Activated naive CD8-positive, alpha-beta T cell treated with anti-CD3 and anti-CD28 coated beads, Interleukin-2, amount 50 U/mL, for 24 hours (primary cell): ENCODE data around the gene NPIPB2.
A peak's percentile ranks its signal among the peaks of the same experiment; 100 is the strongest.
"Not testable (repeated sequence)": the region's sequence is repeated elsewhere in the genome, so short reads cannot be mapped to it uniquely, and the experiment has no call there.

Source experiments
- ATAC-seq: fragments of 150-1000 bp; cut with Tn5 transposase; one replicate; pipeline ENCODE4 v1.10.0; 2021
- DNase-seq: peaks from one replicate; pipeline ENCODE4 v3.0.0; 2021
- H3K27ac Mint-ChIP-seq: one replicate; pipeline ENCODE4 v1.8.0; 2021; ENCODE audit warnings: mild to moderate bottlenecking, mixed read lengths
- H3K27me3 Mint-ChIP-seq: one replicate; pipeline ENCODE4 v1.8.0; 2021; ENCODE audit warnings: mixed read lengths
- H3K36me3 Mint-ChIP-seq: one replicate; pipeline ENCODE4 v1.8.0; 2021; ENCODE audit warnings: low read depth, mixed read lengths
- H3K4me1 Mint-ChIP-seq: one replicate; pipeline ENCODE4 v1.8.0; 2021; ENCODE audit warnings: mixed read lengths
- H3K4me3 Mint-ChIP-seq: one replicate; pipeline ENCODE4 v1.8.0; 2021; ENCODE audit warnings: mild to moderate bottlenecking, moderate library complexity, mixed read lengths
- H3K9me3 Mint-ChIP-seq: one replicate; pipeline ENCODE4 v1.8.0; 2021; ENCODE audit warnings: mixed read lengths

NPIPB2 gene

DNA sequence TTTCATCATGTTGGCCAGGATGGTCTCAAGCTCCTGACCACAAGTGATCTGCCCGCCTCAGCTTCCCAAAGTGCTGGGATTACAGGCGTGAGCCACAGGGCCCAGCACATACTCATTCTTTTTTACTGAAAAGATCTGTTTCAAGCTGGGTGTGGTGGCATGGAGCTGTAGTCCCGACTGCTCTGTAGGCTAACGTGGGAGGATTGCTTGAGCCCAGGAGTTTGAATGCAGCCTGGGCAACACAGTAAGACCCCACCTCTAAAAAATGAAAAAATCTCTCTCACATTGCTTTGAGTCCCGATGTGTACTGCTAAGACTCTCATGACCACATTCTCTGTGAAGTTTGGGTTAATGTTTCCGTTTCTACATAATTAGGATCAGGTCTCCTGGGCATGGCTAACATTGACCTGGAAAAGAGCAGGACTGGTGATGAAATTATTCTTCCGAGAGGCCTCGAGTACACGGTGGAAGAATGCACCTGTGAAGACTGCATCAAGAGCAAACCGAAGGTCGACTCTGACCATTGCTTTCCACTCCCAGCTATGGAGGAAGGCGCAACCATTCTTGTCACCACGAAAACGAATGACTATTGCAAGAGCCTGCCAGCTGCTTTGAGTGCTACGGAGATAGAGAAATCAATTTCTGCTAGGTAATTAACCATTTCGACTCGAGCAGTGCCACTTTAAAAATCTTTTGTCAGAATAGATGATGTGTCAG, 25.5 kb upstream of the NPIPB2 start:
- Mint-ChIP-seq H3K4me1 (peaks cover 6% of the 10 kb centered on the region), H3K27ac (no peak overlapping the region), H3K27me3 (peaks cover 3% of the 10 kb centered on the region), H3K36me3 (no peaks in the 10 kb centered on the region), H3K9me3 (no peaks in the 10 kb centered on the region), H3K4me3 (no peak overlapping the region)
- DNase-seq (no peak), ATAC-seq (no peak)

DNA sequence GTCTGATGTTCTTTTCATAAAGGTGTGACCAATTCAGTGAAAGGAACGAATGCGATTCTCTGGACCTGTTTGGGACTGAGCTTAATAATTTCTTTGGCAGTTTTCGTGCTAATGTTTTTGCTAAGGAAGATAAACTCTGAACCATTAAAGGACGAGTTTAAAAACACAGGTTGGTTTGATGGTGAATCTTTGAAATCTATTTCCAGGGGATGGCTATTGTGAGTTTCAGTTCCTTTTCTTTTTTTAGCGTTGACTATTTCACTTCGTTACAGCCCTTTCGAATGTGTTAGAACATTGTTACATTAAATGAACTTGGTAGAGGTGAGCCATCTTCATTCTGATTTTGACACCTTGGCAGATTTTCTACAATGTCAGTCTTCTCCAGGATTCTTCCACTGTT, 24.3 kb upstream of the NPIPB2 start:
- no peaks in the 10 kb centered on the region for H3K9me3 Mint-ChIP-seq
- H3K36me3 Mint-ChIP-seq = no peaks in the 10 kb centered on the region
- peaks cover 6% of the 10 kb centered on the region for H3K4me1 Mint-ChIP-seq
- ATAC-seq (no peak), DNase-seq (no peak)
- H3K4me3 Mint-ChIP-seq = no peak overlapping the region
- H3K27me3 Mint-ChIP-seq = peaks cover 3% of the 10 kb centered on the region
- H3K27ac Mint-ChIP-seq = peak overlapping the region; percentile 54

DNA sequence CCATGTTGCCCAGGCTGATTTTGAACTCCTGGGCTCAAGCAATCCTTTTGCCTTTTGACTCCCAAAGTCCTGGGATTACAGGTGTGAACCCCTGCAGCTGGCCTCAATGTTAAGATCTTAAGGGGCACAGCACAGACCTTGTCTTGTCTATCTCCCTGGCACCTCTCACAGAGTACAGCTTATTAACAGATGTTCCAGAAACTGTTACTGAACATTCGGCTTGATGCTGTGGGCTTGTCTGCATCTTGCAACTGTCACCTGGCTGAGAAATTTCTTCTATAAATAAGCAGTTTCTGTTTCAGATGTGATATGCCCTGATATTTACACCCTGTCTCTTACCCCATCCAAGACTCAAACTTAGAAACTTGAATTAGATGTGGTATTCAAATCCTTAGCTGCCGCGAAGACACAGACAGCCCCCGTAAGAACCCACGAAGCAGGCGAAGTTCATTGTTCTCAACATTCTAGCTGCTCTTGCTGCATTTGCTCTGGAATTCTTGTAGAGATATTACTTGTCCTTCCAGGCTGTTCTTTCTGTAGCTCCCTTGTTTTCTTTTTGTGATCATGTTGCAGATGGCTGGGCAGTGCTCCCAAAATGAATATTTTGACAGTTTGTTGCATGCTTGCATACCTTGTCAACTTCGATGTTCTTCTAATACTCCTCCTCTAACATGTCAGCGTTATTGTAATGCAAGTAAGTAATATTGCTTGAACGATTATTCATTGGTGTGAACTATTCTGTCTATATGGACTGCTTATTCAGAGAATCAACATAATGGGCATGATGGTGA, 23.1 kb upstream of the NPIPB2 start, which contains the start of gene TNFRSF17:
Gene TNFRSF17, plus strand, starts transcription at position 450 of the 791 bp plus-strand sequence. Its CDS starts 115 bp downstream, at position 565.
- Mint-ChIP-seq H3K36me3 (no peaks in the 10 kb centered on the region), H3K27ac (peak within 1 kb of the TSS; percentile 54), H3K27me3 (peaks cover 3% of the 10 kb centered on the region), H3K9me3 (no peaks in the 10 kb centered on the region), H3K4me1 (peaks cover 6% of the 10 kb centered on the region), H3K4me3 (peak within 1 kb of the TSS; percentile 16)
- no peak for DNase-seq
- peak; percentile 33 for ATAC-seq

DNA sequence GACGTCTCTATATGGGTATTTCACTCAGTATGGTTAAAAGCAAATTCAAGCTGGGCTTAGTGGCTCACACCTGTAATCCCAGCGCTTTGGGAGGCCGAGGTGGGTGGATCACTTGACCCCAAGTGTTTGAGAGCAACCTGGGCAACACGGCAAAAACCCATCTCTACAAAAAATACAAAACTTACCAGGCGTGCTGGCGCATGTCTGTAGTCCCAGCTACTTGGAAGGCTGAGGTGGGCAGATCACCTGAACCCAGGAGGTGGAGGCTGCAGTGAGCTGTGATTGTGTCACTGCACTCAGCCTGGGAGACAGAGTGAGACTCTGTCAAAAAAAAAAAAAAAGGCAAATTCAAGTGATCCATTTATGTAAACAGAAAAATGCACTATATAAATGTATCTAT, 21.9 kb upstream of the NPIPB2 start:
- Mint-ChIP-seq H3K36me3 (no peaks in the 10 kb centered on the region), H3K27ac (no peak overlapping the region), H3K4me1 (peaks cover 6% of the 10 kb centered on the region), H3K9me3 (no peaks in the 10 kb centered on the region), H3K27me3 (peaks cover 3% of the 10 kb centered on the region), H3K4me3 (no peak overlapping the region)
- ATAC-seq (no peak), DNase-seq (no peak)

DNA sequence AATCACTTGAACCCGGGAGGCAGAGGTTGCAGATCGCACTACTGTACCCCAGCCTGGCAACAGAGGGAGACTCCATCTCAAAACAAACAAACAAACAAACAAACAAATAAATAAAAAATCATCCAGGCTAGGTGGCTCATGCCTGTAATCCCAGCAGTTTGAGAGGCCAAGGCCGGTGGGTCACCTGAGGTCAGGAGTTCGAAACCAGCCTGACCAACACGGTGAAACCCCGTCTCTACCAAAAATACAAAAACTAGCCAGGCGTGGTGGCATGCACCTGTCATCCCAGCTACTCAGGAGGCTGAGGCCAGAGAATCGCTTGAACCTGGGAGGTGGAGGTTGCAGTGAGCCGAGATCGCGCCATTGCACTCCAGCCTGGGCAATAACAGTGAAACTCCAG, 21.1 kb upstream of the NPIPB2 start:
- not testable (repeated sequence) for H3K36me3 Mint-ChIP-seq, H3K4me3 Mint-ChIP-seq, H3K27ac Mint-ChIP-seq, ATAC-seq, H3K9me3 Mint-ChIP-seq, DNase-seq, H3K27me3 Mint-ChIP-seq, H3K4me1 Mint-ChIP-seq

DNA sequence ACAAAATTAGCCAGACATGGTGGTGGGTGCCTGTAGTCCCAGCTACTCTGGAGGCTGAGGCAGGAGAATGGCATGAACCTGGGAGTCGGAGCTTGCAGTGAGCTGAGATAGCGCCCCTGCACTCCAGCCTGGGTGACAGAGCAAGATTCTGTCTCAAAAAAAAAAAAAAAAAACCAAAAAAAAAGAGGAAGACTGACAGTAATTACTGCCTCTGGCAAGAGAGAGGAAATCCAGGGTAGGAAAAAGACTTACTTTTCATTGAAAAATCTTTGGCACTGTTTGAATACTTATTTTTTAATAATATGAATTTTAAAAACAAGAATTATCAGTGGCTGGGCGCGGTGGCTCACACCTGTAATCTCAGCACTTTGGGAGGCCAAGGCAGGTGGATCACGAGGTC, 20.6 kb upstream of the NPIPB2 start:
- not testable (repeated sequence) for H3K36me3 Mint-ChIP-seq, H3K27me3 Mint-ChIP-seq, ATAC-seq, H3K9me3 Mint-ChIP-seq, H3K4me1 Mint-ChIP-seq, H3K27ac Mint-ChIP-seq, H3K4me3 Mint-ChIP-seq, DNase-seq

DNA sequence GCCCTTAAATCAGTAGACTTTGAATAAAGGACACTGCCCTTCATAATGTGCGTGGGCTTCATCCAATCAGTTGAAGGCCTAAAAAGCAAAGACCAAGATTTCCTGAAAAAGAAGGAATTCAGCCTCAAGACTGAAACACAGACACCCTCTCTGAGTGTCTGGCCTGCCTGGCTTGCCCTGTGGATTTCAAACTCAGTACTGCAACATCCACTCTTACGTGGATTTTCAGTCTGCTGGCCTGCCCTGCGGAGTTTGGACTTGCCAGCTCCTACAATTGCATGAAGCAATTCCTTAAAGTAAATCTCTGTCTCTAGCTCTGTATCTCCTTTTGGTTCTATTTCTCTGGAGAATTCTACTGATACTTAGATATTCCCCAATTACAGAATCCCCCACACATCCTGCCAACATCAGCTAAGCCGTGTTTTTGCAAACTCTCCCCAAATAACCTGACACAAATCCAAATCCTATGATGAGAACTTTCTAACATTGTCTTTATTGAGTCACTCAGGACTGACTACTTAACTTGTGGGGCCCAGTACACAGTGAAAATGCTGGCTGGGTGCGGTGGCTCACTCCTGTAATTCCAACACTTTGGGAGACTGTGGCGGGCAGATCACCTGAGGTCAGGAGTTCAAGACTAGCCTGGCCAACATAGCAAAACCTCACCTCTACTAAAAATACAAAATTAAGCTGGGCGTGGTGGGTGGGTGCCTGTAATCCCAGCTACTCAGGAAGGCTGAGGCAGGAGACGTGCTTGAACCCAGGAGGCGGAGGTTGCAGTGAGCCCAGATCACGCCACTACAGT, 15.9 kb upstream of the NPIPB2 start:
- Mint-ChIP-seq H3K36me3 (no peaks in the 10 kb centered on the region), H3K4me1 (peaks cover 1% of the 10 kb centered on the region), H3K27ac (no peak overlapping the region), H3K9me3 (no peaks in the 10 kb centered on the region), H3K27me3 (no peaks in the 10 kb centered on the region), H3K4me3 (no peak overlapping the region)
- DNase-seq (no peak), ATAC-seq (no peak)

DNA sequence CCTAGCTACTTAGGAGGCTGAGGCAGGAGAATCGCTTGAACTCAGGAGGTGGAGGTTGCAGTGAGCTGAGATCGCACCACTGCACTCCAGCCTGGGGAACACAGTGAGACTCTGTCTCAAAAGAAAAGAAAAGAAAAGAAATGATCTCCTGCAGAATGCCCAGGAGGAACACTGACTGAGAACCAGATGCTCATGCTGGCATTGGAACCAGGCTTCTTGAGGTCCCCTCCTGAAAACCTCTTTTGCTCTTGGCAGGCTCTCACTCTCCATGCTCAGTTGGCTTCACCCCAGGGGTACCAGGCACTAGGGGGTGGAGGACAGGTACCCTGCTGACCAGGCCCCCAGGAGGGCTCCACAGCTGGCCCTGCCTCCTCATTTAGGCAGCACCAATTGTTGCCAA, 14.7 kb upstream of the NPIPB2 start:
- ATAC-seq = no peak
- Mint-ChIP-seq H3K27me3 (no peaks in the 10 kb centered on the region), H3K4me1 (peaks cover 1% of the 10 kb centered on the region), H3K9me3 (no peaks in the 10 kb centered on the region), H3K36me3 (no peaks in the 10 kb centered on the region), H3K4me3 (no peak overlapping the region), H3K27ac (no peak overlapping the region)
- DNase-seq = no peak

DNA sequence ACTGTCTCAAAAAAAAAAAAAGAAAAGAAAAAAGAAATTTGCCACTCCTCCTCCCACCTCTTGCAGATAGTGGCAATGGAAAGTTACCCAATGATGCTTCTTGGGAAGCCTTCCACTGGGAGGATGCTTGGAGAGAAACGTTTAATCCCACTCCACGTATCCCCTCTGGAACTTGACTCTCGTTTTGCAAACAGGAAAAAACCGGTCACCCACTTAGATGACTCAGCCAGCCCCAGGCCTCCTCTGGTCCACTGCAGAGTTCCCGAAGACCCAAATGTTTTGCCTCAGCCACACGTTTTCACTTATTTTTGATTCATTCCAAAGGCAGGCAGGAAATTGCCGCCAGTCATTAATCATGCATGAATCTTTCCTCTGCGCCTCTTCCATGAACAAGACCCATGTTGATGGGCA, 13.9 kb upstream of the NPIPB2 start:
- Mint-ChIP-seq H3K36me3 (no peaks in the 10 kb centered on the region), H3K27ac (no peak overlapping the region), H3K4me3 (no peak overlapping the region), H3K9me3 (no peaks in the 10 kb centered on the region), H3K4me1 (peaks cover 1% of the 10 kb centered on the region), H3K27me3 (no peaks in the 10 kb centered on the region)
- ATAC-seq (no peak), DNase-seq (no peak)

DNA sequence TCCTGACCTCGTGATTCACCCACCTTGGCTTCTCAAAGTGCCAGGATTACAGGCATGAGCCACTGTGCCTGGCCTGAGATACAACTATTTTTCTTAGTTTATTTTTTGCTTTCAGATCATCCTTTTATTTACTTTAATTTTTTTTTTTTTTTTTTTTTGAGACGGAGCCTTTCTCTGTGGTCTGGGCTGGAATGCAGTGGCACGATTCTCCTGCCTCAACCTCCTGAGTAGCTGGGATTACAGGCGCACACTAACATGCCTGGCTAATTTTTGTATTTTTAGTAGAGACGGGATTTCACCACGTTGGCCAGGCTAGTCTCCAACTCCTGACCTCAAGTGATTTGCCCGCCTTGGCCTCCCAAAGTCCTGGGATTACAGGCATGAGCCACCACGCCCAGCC, 11.7 kb upstream of the NPIPB2 start:
- not testable (repeated sequence) for H3K4me1 Mint-ChIP-seq, H3K27me3 Mint-ChIP-seq, ATAC-seq, H3K36me3 Mint-ChIP-seq, H3K4me3 Mint-ChIP-seq, H3K27ac Mint-ChIP-seq, DNase-seq, H3K9me3 Mint-ChIP-seq

DNA sequence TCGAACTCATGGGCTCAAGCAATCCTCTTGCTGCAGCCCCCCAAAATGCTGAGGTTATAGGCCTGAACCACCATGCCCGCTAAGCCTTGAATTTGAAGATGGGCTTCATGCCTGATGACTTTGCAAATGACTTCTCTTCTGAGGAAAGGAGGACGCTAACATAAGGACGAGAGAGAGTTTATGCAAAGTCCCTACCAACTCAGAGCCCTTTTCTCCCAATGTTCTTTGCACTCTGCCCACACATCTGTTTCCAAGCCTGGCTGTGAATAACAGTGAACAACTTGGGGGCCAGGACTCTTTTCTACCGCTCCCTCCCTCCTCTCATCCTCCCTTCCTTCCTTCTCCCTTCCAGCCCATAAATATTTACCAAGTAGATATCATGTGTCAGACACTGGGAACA, 8.5 kb upstream of the NPIPB2 start:
- H3K27me3 Mint-ChIP-seq = no peaks in the 10 kb centered on the region
- H3K4me1 Mint-ChIP-seq = peaks cover 1% of the 10 kb centered on the region
- ATAC-seq (no peak), DNase-seq (no peak)
- no peaks in the 10 kb centered on the region for H3K36me3 Mint-ChIP-seq
- H3K4me3 Mint-ChIP-seq = no peak overlapping the region
- H3K9me3 Mint-ChIP-seq = no peaks in the 10 kb centered on the region
- H3K27ac Mint-ChIP-seq = no peak overlapping the region

DNA sequence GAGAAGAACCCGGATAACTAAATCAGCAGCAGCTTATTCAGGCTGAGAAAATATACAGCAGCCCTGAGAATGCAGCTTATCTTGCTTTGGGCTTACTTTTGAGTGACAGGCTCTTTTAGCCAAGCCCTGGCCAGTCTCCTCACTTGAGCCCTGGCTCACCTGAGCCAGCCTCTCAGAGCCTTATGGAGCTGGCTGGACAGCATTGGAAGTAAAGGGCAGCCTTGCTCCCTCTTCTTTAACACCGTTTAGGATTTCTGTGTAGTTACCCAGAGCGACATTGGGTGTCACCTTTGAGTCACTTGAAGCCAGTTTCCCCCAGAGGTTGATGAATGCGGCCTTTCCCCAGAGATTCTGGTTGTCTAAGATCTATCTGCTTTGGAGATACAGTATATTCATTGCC, 7.7 kb upstream of the NPIPB2 start:
- no peaks in the 10 kb centered on the region for H3K27me3 Mint-ChIP-seq
- H3K9me3 Mint-ChIP-seq = no peaks in the 10 kb centered on the region
- H3K36me3 Mint-ChIP-seq = no peaks in the 10 kb centered on the region
- DNase-seq = no peak
- peak; percentile 61 for ATAC-seq
- H3K4me1 Mint-ChIP-seq = no peaks in the 10 kb centered on the region
- no peak overlapping the region for H3K27ac Mint-ChIP-seq
- H3K4me3 Mint-ChIP-seq = no peak overlapping the region

DNA sequence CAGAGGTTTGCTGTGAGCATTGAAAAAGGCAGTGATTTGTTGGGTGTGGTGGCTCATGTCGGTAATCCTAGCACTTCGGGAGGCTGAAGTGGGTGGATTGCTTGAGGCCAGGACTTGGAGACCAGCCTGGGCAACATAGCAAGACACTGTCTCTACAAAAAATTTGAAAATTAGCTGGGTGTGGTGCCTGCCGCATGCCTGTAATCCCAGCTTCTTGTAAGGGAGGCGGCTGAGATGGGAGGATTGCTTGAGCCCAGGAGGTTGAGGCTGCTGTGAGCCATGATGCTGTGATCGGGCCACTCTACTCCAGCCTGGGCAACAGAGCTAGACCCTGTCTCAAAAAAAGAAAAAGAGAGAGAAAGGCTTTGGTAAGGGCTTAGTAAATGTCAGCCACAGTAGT, 7.0 kb upstream of the NPIPB2 start:
- Mint-ChIP-seq H3K9me3 (no peaks in the 10 kb centered on the region), H3K4me3 (no peak overlapping the region), H3K36me3 (no peaks in the 10 kb centered on the region), H3K27ac (no peak overlapping the region), H3K27me3 (no peaks in the 10 kb centered on the region), H3K4me1 (no peaks in the 10 kb centered on the region)
- DNase-seq = no peak
- no peak for ATAC-seq

DNA sequence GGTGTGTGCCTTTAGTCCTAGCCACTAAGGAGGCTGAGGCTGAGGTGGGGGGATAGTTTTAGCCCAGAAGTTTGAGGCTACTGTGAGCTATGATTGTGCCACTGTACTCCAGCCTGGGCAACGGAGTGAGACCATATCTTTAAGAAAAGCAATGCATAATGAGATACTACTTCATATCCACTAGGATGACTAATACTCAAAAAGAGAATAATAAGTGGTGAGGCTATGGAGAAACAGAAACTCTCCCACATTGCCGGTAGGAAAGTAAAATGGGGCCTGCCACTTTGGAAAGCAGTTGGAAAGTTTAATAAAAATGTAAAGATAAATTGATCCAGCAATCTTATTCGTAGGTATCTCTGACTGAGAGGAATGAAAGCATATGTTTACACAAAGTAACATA, 4.6 kb upstream of the NPIPB2 start:
- Mint-ChIP-seq H3K27ac (no peak overlapping the region), H3K4me3 (no peak overlapping the region), H3K9me3 (no peaks in the 10 kb centered on the region), H3K36me3 (no peaks in the 10 kb centered on the region), H3K27me3 (no peaks in the 10 kb centered on the region), H3K4me1 (no peaks in the 10 kb centered on the region)
- no peak for DNase-seq
- no peak for ATAC-seq

DNA sequence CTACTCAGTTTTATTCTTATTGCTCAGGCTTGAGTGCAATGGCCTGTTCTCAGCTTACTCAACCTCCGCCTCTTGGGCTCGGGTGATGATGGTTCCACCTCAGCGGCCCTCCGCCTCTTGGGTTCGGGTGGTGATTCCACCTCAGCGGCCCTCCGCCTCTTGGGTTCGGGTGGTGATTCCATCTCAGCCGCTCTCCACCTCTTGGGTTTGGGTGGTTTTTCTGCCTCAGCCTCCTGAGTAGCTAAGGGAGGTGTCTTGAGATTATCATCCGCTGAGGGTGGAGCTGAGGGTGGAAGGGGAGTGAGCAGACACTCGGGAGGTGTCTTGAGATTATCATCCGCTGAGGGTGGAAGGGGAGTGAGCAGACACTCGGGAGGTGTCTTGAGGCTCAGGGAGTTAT, 14.5 kb downstream of the NPIPB2 start:
- not testable (repeated sequence) for H3K27ac Mint-ChIP-seq, H3K27me3 Mint-ChIP-seq, H3K4me3 Mint-ChIP-seq, DNase-seq, H3K4me1 Mint-ChIP-seq, H3K9me3 Mint-ChIP-seq, H3K36me3 Mint-ChIP-seq, ATAC-seq
